VCaP (cell line): ENCODE measurements around the gene SULF2.

Experiments
- H3K27ac ChIP-seq: fragments of 450-650 bp; 2 replicates; pipeline ENCODE4 v1.5.1; 2017
- CTCF ChIP-seq: fragments of 450-650 bp; conservative IDR thresholded peaks from 2 replicates; pipeline ENCODE4 v1.5.1; 2017; ENCODE audit warnings: mild to moderate bottlenecking, moderate library complexity

Gene SULF2

GRCh38 chr20:47770935-47771334, 14.3 kb downstream of the SULF2 start:
- TF ChIP-seq CTCF: no peak
- H3K27ac ChIP-seq: no peak overlapping the region

DNA sequence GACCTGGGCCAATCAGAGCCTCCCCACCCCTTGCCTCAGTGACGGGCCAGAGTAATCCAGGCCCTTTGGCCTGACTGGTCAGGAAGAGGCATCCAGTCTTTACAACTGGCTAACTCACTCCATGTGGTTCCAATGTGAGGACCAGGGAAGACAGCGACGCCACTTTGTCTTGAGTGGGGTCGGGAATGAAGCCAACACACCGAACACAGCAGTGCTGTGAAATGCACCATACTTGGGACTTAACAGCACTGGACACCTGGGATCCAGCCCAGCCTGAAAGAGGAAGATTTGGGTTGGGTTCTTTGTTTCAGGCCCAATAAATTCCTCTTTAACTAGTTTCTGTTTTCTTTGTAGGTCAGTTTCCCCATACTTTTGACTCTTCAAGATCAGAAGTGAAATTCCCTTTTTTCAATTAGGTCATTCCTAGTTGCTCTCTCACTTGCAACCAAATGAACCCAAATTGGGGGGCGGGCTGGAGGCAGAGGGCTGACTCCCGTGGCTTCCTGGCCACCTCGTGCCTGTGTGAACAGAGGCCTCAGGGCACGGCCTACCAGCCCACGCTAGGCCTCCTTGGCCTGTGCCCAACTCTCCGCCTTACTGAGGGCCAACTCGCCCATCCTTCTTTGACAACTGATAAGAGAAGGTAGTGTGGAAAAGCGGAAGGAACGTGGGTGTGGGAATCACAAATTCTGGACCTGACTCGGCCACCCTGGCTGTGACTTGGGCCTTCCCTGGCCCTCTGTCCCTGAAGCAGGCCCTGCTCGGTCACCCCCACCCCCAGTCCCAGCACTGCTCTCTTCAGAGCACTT, 17.1 kb downstream of the SULF2 start:
- no peak for TF ChIP-seq CTCF
- H3K27ac ChIP-seq: no peak overlapping the region

GRCh38 chr20:47765691-47766594, 19.3 kb downstream of the SULF2 start:
- no peak overlapping the region for H3K27ac ChIP-seq
- no peak for TF ChIP-seq CTCF

- H3K27ac ChIP-seq: no peak overlapping the region
- no peak for TF ChIP-seq CTCF
Observed at GRCh38 chr20:47765271-47765670, 20.0 kb downstream of the SULF2 start.

- TF ChIP-seq CTCF: no peak
- H3K27ac ChIP-seq: no peak overlapping the region
Observed at GRCh38 chr20:47764154-47764733, 21.0 kb downstream of the SULF2 start.

GRCh38 chr20:47762699-47763268, 22.5 kb downstream of the SULF2 start:
- no peak overlapping the region for H3K27ac ChIP-seq
- no peak for TF ChIP-seq CTCF

GRCh38 chr20:47761482-47762047, 23.7 kb downstream of the SULF2 start:
- TF ChIP-seq CTCF: no peak
- H3K27ac ChIP-seq: no peak overlapping the region
